K562 (cell line): ENCODE measurements around the gene UQCRHL. TPM values are rescaled to one million over a fixed set of nuclear protein-coding genes. Genes with fewer than 3 reads are reported as not detected.

Experiments
- NCOA6 ChIP-seq: fragments of 450-650 bp; IDR thresholded peaks from 2 replicates; pipeline ENCODE4 v1.6.1; 2017; ENCODE audit warnings: mild to moderate bottlenecking
- ZNF445 ChIP-seq: fragments of 250-450 bp; sonication (Bioruptor Pico); IDR thresholded peaks from 2 replicates; pipeline ENCODE4 v1.4.0; 2020; ENCODE audit warnings: low read depth, mild to moderate bottlenecking, moderate library complexity
- ZNF75A ChIP-seq: fragments of 450-650 bp; formaldehyde crosslinking; IDR thresholded peaks from 2 replicates; pipeline ENCODE4 v1.4.0; 2020; ENCODE audit warnings: mild to moderate bottlenecking
- polyA plus RNA-seq, 8 experiments: library from polyadenylated mRNA; depleted of rRNA in 4 of 8; stranded (reverse) in 5 of 8; unstranded in 3 of 8; fragments of >200 nt; fragmentation: Nextera tagmentation in 2 of 8; fragmentation: Illumina TruSeq in 1 of 8; extraction: Ambion mirVana in 2 of 8; extraction: Trizol in 1 of 8; gene quantifications; 2 replicates each; pipeline versions ENCODE4 v1.2.1 to v1.2.3, GENCODE V29; 2011 to 2014; ENCODE audit warnings: inconsistent platforms in 1 of 8, missing spikeins in 1 of 8
- total RNA-seq, 7 experiments: library from RNA; depleted of rRNA in 6 of 7; stranded (reverse); fragments of >200 nt in 6 of 7; fragmentation: Illumina TruSeq in 2 of 7; extraction: Trizol in 2 of 7; gene quantifications; 2 replicates each; pipeline versions ENCODE4 v1.2.1 to v1.2.3, GENCODE V29; 2011 to 2021; ENCODE audit warnings: low replicate concordance in 1 of 7
- TF ChIP-seq, protein P1 (sequence below): fragments of 150-350 bp; conservative IDR thresholded peaks from 2 replicates; pipeline ENCODE4 v1.6.1; 2014; ENCODE audit warnings: low read length
- TF ChIP-seq, protein P2 (sequence below): sonication (generic); formaldehyde crosslinking; IDR thresholded peaks from 2 replicates; pipeline ENCODE4 v1.8.0; 2022; ENCODE audit warnings: missing genetic modification reagents, mild to moderate bottlenecking, borderline replicate concordance
- TF ChIP-seq, protein P3 (sequence below), 2 experiments: fragments of 150-350 bp in 1 of 2; IDR thresholded peaks; 2 replicates each; pipeline ENCODE4 v1.6.1; 2012 to 2016; ENCODE audit warnings: low read depth in 2 of 2, low read length in 2 of 2, mild to moderate bottlenecking in 1 of 2, moderate library complexity in 1 of 2
- TF ChIP-seq, protein P4 (sequence below), 2 experiments: fragments of 450-650 bp in 1 of 2; sonication (generic) in 1 of 2; formaldehyde crosslinking in 1 of 2; IDR thresholded peaks; 2 replicates each; pipeline versions ENCODE4 v1.7.1 to v1.9.0; 2016 to 2022; ENCODE audit warnings: inconsistent platforms in 1 of 2, mild to moderate bottlenecking in 1 of 2, missing genetic modification reagents in 1 of 2
- TF ChIP-seq, protein P5 (sequence below): fragments of 250-450 bp; sonication (Bioruptor Pico); IDR thresholded peaks from 2 replicates; pipeline ENCODE4 v1.5.0; 2021

The UQCRHL gene
- total and polyA plus RNA-seq, 9 of the 15 experiments (the other 6 are each of a cell fraction or from before 2014, with no cell fraction given): 5.1 to 41.3 (median 21.8) TPM

DNA sequence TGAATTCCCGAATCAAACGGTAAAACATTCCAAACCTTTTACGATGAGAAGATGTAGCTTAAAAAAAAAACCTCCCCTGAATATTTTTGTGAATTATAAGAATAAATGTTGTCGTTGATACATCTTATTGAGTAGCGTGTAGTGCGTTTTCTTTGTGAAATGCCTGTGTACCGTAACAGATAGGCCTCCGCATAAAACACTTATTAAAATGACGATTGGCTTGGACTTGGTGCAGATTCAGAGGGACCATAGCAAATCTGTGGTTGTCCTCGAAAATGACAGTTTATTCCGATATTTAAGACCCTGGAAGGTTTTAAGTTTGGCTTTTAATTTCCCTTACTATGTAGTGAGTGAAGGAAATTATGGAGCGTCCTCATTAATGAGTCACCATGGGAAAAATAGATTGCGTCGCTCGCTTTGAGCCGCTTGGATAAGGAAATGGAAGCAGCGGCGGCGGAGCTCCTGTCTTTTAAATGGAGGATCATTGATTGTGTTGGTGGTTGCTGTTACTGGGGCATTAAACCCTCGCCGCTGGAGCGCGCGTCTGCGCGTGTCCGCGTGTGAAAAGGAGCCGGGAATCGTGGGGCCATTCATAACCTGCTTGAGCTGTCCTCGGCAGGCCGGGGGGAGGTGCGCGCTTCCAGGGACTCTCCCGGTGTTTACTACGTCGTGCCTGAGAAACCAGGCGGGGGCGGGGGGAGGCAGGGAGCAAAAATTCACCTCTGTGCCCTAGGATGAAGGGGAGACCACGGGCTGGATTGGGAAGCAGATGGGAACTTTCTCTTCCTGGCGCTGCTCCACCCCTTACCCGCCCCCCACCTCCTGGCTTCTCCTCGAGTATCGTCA is 41.7 kb upstream of the UQCRHL start (continued):
- TF ChIP-seq, protein P1, sequence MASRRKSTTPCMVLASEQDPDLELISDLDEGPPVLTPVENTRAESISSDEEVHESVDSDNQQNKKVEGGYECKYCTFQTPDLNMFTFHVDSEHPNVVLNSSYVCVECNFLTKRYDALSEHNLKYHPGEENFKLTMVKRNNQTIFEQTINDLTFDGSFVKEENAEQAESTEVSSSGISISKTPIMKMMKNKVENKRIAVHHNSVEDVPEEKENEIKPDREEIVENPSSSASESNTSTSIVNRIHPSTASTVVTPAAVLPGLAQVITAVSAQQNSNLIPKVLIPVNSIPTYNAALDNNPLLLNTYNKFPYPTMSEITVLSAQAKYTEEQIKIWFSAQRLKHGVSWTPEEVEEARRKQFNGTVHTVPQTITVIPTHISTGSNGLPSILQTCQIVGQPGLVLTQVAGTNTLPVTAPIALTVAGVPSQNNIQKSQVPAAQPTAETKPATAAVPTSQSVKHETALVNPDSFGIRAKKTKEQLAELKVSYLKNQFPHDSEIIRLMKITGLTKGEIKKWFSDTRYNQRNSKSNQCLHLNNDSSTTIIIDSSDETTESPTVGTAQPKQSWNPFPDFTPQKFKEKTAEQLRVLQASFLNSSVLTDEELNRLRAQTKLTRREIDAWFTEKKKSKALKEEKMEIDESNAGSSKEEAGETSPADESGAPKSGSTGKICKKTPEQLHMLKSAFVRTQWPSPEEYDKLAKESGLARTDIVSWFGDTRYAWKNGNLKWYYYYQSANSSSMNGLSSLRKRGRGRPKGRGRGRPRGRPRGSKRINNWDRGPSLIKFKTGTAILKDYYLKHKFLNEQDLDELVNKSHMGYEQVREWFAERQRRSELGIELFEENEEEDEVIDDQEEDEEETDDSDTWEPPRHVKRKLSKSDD: no peak
- TF ChIP-seq, protein P2, sequence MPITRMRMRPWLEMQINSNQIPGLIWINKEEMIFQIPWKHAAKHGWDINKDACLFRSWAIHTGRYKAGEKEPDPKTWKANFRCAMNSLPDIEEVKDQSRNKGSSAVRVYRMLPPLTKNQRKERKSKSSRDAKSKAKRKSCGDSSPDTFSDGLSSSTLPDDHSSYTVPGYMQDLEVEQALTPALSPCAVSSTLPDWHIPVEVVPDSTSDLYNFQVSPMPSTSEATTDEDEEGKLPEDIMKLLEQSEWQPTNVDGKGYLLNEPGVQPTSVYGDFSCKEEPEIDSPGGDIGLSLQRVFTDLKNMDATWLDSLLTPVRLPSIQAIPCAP (CRISPR knock-in tag): peak; percentile 34; the same call in 1 of the 2 replicates
- TF ChIP-seq, protein P3, sequence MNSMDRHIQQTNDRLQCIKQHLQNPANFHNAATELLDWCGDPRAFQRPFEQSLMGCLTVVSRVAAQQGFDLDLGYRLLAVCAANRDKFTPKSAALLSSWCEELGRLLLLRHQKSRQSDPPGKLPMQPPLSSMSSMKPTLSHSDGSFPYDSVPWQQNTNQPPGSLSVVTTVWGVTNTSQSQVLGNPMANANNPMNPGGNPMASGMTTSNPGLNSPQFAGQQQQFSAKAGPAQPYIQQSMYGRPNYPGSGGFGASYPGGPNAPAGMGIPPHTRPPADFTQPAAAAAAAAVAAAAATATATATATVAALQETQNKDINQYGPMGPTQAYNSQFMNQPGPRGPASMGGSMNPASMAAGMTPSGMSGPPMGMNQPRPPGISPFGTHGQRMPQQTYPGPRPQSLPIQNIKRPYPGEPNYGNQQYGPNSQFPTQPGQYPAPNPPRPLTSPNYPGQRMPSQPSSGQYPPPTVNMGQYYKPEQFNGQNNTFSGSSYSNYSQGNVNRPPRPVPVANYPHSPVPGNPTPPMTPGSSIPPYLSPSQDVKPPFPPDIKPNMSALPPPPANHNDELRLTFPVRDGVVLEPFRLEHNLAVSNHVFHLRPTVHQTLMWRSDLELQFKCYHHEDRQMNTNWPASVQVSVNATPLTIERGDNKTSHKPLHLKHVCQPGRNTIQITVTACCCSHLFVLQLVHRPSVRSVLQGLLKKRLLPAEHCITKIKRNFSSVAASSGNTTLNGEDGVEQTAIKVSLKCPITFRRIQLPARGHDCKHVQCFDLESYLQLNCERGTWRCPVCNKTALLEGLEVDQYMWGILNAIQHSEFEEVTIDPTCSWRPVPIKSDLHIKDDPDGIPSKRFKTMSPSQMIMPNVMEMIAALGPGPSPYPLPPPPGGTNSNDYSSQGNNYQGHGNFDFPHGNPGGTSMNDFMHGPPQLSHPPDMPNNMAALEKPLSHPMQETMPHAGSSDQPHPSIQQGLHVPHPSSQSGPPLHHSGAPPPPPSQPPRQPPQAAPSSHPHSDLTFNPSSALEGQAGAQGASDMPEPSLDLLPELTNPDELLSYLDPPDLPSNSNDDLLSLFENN (IDR thresholded peaks at IDR 0.05; ENCODE audit: low read depth in 2 of 2, low read length in 2 of 2): no peak
- TF ChIP-seq, protein P4, sequence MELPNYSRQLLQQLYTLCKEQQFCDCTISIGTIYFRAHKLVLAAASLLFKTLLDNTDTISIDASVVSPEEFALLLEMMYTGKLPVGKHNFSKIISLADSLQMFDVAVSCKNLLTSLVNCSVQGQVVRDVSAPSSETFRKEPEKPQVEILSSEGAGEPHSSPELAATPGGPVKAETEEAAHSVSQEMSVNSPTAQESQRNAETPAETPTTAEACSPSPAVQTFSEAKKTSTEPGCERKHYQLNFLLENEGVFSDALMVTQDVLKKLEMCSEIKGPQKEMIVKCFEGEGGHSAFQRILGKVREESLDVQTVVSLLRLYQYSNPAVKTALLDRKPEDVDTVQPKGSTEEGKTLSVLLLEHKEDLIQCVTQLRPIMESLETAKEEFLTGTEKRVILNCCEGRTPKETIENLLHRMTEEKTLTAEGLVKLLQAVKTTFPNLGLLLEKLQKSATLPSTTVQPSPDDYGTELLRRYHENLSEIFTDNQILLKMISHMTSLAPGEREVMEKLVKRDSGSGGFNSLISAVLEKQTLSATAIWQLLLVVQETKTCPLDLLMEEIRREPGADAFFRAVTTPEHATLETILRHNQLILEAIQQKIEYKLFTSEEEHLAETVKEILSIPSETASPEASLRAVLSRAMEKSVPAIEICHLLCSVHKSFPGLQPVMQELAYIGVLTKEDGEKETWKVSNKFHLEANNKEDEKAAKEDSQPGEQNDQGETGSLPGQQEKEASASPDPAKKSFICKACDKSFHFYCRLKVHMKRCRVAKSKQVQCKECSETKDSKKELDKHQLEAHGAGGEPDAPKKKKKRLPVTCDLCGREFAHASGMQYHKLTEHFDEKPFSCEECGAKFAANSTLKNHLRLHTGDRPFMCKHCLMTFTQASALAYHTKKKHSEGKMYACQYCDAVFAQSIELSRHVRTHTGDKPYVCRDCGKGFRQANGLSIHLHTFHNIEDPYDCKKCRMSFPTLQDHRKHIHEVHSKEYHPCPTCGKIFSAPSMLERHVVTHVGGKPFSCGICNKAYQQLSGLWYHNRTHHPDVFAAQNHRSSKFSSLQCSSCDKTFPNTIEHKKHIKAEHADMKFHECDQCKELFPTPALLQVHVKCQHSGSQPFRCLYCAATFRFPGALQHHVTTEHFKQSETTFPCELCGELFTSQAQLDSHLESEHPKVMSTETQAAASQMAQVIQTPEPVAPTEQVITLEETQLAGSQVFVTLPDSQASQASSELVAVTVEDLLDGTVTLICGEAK (IDR thresholded peaks at IDR 0.05): peak; percentile 43; the same call in 1 of the 2 replicates
- TF ChIP-seq, protein P4 (CRISPR knock-in tag; IDR thresholded peaks at IDR 0.05): no peak
- TF ChIP-seq NCOA6 (no peak), ZNF75A (CRISPR knock-in tag) (no peak), ZNF445 (no peak)
- TF ChIP-seq, protein P5, sequence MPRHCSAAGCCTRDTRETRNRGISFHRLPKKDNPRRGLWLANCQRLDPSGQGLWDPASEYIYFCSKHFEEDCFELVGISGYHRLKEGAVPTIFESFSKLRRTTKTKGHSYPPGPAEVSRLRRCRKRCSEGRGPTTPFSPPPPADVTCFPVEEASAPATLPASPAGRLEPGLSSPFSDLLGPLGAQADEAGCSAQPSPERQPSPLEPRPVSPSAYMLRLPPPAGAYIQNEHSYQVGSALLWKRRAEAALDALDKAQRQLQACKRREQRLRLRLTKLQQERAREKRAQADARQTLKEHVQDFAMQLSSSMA: no peak
